Erythroblast (primary cell): ENCODE results near the gene TMA7B.

Experiments
- GATA1 ChIP-seq: IDR thresholded peaks from 2 replicates; pipeline ENCODE4 v1.6.1; 2011; ENCODE audit warnings: low read depth, mild to moderate bottlenecking, control low read depth, low read length, moderate library complexity
- POLR2A ChIP-seq: IDR thresholded peaks from 2 replicates; pipeline ENCODE4 v1.6.1; 2011; ENCODE audit warnings: mild to moderate bottlenecking, low read length

DNA sequence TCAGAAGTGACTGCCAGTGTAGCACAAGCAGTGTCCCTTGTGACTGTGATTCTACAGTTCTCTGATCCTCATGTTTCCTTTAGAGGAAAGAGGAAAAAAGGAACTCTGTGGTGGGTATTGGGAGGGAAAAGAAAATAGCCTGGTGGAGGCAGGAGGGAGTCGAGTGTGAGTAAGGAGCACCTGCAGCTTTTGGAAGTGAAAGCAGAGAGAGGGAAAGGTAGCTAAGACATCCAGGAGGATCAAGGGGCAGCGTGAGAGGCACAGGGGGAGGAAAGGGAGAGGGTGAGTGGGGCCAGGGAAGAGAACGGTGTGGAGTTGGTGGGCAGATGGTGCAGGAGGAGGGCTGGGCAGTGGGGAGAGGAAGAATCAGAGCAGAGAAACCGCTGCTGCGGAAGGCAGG is 12.4 kb downstream of the TMA7B start:
- TF ChIP-seq POLR2A: no peak
- no peak for TF ChIP-seq GATA1
